HepG2 (cell line): Measurements from ENCODE around the gene RBM47. TPM values are rescaled to one million over a fixed set of nuclear protein-coding genes. Genes with fewer than 3 reads are reported as not detected.
A peak's percentile ranks its signal among the peaks of the same experiment; 100 is the strongest.

Source experiments
- ATAC-seq: fragments of 200-7000 bp; cut with Tn5 transposase; 3 replicates; pipeline ENCODE4 v1.9.1; 2020; ENCODE audit warnings: mild to moderate bottlenecking, moderate library complexity
- BruUV-seq: library from RNA; stranded (reverse); fragments of 400-500 nt; replicated peaks from 2 replicates; lab custom pipeline; 2021; lab: Mats Ljungman, UMichigan
- CTCF ChIA-PET: fragments of 300-600 bp; formaldehyde crosslinking; extraction: SDS; loops from one replicate; lab custom pipeline; 2021; ENCODE audit warnings: low total read pairs, inconsistent platforms, low intra/inter-chr PET ratio; lab: Yijun Ruan, JAX
- POLR2A ChIA-PET: fragments of 350-600 bp; sonication (Branson Sonifier 250); formaldehyde crosslinking; loops from one replicate; lab custom pipeline; 2020; ENCODE audit warnings: antibody characterized with exemption, inconsistent platforms; lab: Yijun Ruan, JAX
- DNase-seq: peaks from one replicate; pipeline ENCODE4 v3.0.0-alpha.2; 2015; ENCODE audit warnings: low spot score
- FAIRE-seq: peaks from 3 replicates; lab custom pipeline; 2011; peaks lifted over from hg19 to GRCh38; lab: Jason Lieb, UNC
- H2AFZ ChIP-seq: one replicate; pipeline ENCODE4 v1.6.1; 2011; ENCODE audit warnings: low read length, inconsistent platforms
- H3K27ac ChIP-seq: fragments of 300-600 bp; 3 replicates; pipeline ENCODE4 v1.8.0; 2011; ENCODE audit warnings: mixed run types, mild to moderate bottlenecking, mixed read lengths, low read length, inconsistent platforms; ENCODE audit not compliant: insufficient read depth; ENCODE audit errors: extremely low read length
- H3K27me3 ChIP-seq, 2 experiments: fragments of 200-600 bp in 1 of 2; 2 replicates in 1 of 2; 3 replicates in 1 of 2; pipeline versions ENCODE4 v1.6.0 to v1.8.0; 2011; ENCODE audit warnings: low read length in 2 of 2, mild to moderate bottlenecking in 2 of 2, moderate library complexity in 2 of 2, inconsistent platforms in 1 of 2; ENCODE audit not compliant: insufficient read depth in 2 of 2, control insufficient read depth in 1 of 2
- H3K36me3 ChIP-seq, 2 experiments: fragments of 200-600 bp in 1 of 2; replicated peaks in 1 of 2; 2 replicates in 1 of 2; 3 replicates in 1 of 2; pipeline versions ENCODE4 v1.5.1 to v1.8.0; 2011; ENCODE audit warnings: low read length in 2 of 2, inconsistent platforms in 1 of 2; ENCODE audit not compliant: insufficient read depth in 2 of 2, control insufficient read depth in 1 of 2
- H3K4me1 ChIP-seq: 2 replicates; pipeline ENCODE4 v1.5.1; 2012; ENCODE audit warnings: low read length, inconsistent platforms; ENCODE audit not compliant: insufficient read depth
- H3K4me2 ChIP-seq: 2 replicates; pipeline ENCODE4 v1.6.0; 2011; ENCODE audit warnings: low read depth, low read length, inconsistent platforms
- H3K4me3 ChIP-seq, 3 experiments: fragments of 200-600 bp in 1 of 3; sonication (generic), shearing (Covaris generic) in 1 of 3; replicated peaks in 1 of 3; 2 replicates each; pipeline ENCODE4 v1.5.1; 2011 to 2016; ENCODE audit warnings: low read length in 3 of 3, inconsistent platforms in 2 of 3, low read depth in 2 of 3, mild to moderate bottlenecking in 2 of 3, control low read depth in 1 of 3, mixed read lengths in 1 of 3; ENCODE audit not compliant: insufficient read depth in 1 of 3
- H3K79me2 ChIP-seq: one replicate; pipeline ENCODE4 v1.6.1; 2011; ENCODE audit warnings: low read length, inconsistent platforms; ENCODE audit not compliant: insufficient read depth
- H3K9ac ChIP-seq: 2 replicates; pipeline ENCODE4 v1.6.0; 2011; ENCODE audit warnings: mild to moderate bottlenecking, low read depth, low read length, inconsistent platforms; ENCODE audit not compliant: insufficient read depth
- H3K9me3 ChIP-seq: 2 replicates; pipeline ENCODE4 v1.5.1; 2012; ENCODE audit warnings: mild to moderate bottlenecking, low read length
- H4K20me1 ChIP-seq: 2 replicates; pipeline ENCODE4 v1.6.0; 2011; ENCODE audit warnings: inconsistent platforms, mild to moderate bottlenecking, low read length, moderate library complexity; ENCODE audit not compliant: insufficient read depth
- CEBPB ChIP-seq: IDR thresholded peaks from 2 replicates; pipeline ENCODE4 v1.6.1; 2011; ENCODE audit warnings: low read depth, low read length, improper control_type of control experiment, borderline replicate concordance
- CEBPG ChIP-seq: IDR thresholded peaks from 2 replicates; pipeline ENCODE4 v1.6.1; 2016
- HNF4G ChIP-seq, 2 experiments: sonication (generic) in 1 of 2; formaldehyde crosslinking in 1 of 2; IDR thresholded peaks; 2 replicates each; pipeline versions ENCODE4 v1.4.0 to v1.6.1; 2011 to 2020; ENCODE audit warnings: borderline replicate concordance in 2 of 2, low read depth in 2 of 2, mild to moderate bottlenecking in 2 of 2, low read length in 1 of 2, missing genetic modification reagents in 1 of 2, moderate library complexity in 1 of 2
- IKZF1 ChIP-seq: fragments of 450-650 bp; IDR thresholded peaks from 2 replicates; pipeline ENCODE4 v1.7.1; 2016
- KDM5A ChIP-seq: fragments of 200-600 bp; sonication (generic); IDR thresholded peaks from 2 replicates; pipeline ENCODE4 v1.7.0; 2018; ENCODE audit warnings: antibody characterized with exemption, mild to moderate bottlenecking, low read length, borderline replicate concordance
- NCOA5 ChIP-seq: sonication (generic); formaldehyde crosslinking; IDR thresholded peaks from 2 replicates; pipeline ENCODE4 v1.4.0; 2020; ENCODE audit warnings: missing genetic modification reagents
- SNAPC5 ChIP-seq: sonication (generic); formaldehyde crosslinking; IDR thresholded peaks from 2 replicates; pipeline ENCODE4 v1.8.1; 2023; ENCODE audit warnings: mild to moderate bottlenecking, missing genetic modification reagents, borderline replicate concordance
- TBL1XR1 ChIP-seq: fragments of 150-350 bp; IDR thresholded peaks from 2 replicates; pipeline ENCODE4 v1.6.1; 2014; ENCODE audit warnings: borderline replicate concordance, low read length; ENCODE audit not compliant: partially characterized antibody
- ZBED4 ChIP-seq: sonication (generic); formaldehyde crosslinking; IDR thresholded peaks from 2 replicates; pipeline ENCODE4 v1.4.0; 2020; ENCODE audit warnings: missing genetic modification reagents, borderline replicate concordance
- ZBTB3 ChIP-seq: sonication (generic); formaldehyde crosslinking; IDR thresholded peaks from 2 replicates; pipeline ENCODE4 v1.4.0; 2020; ENCODE audit warnings: low read depth, mild to moderate bottlenecking, moderate library complexity, missing genetic modification reagents, borderline replicate concordance
- ZNF136 ChIP-seq: sonication (generic); formaldehyde crosslinking; IDR thresholded peaks from 2 replicates; pipeline ENCODE4 v1.8.1; 2022; ENCODE audit warnings: low read depth, mild to moderate bottlenecking, moderate library complexity, missing genetic modification reagents
- ZNF383 ChIP-seq: sonication (generic); formaldehyde crosslinking; IDR thresholded peaks from 2 replicates; pipeline ENCODE4 v1.4.0; 2020; ENCODE audit warnings: missing genetic modification reagents, mild to moderate bottlenecking, borderline replicate concordance
- ZNF512 ChIP-seq: sonication (generic); formaldehyde crosslinking; IDR thresholded peaks from 2 replicates; pipeline ENCODE4 v1.4.0; 2020; ENCODE audit warnings: mild to moderate bottlenecking, missing genetic modification reagents
- ZNF629 ChIP-seq: sonication (generic); formaldehyde crosslinking; conservative IDR thresholded peaks from 2 replicates; pipeline ENCODE4 v1.5.0; 2020; ENCODE audit warnings: missing genetic modification reagents
- ZNF720 ChIP-seq: sonication (generic); formaldehyde crosslinking; IDR thresholded peaks from 2 replicates; pipeline ENCODE4 v1.4.0; 2020; ENCODE audit warnings: missing genetic modification reagents
- WGBS: methylation state at CpG from one replicate; pipeline ENCODE4 v1.1.6; 2017; ENCODE audit warnings: low lambda C conversion rate; 5-methylcytosine and 5-hydroxymethylcytosine counted together
- in situ Hi-C: cut with HindIII; loops from 2 replicates; pipeline ENCODE4 v1.10.0; 2017; ENCODE audit warnings: low pct_unique_long_range_greater_than_20kb; ENCODE audit not compliant: extremely low pct_ligation_motif_present
- intact Hi-C: fragments of 100-400 bp; cut with micrococcal nuclease; formaldehyde crosslinking; loops from one replicate; pipeline ENCODE4 v1.10.0; 2022; ENCODE audit not compliant: unreplicated experiment
- polyA plus RNA-seq, 8 experiments: library from polyadenylated mRNA; depleted of rRNA in 3 of 8; stranded (reverse) in 7 of 8; unstranded in 1 of 8; fragments of >200 nt; fragmentation: Illumina TruSeq in 4 of 8; extraction: Trizol in 4 of 8; gene quantifications; 2 replicates each; pipeline versions ENCODE4 v1.2.1 to v1.2.3, GENCODE V29; 2011 to 2016; ENCODE audit warnings: low read depth in 4 of 8, missing spikeins in 1 of 8, mixed read lengths in 1 of 8; ENCODE audit not compliant: insufficient read depth in 1 of 8
- total RNA-seq, 5 experiments: library from RNA; depleted of rRNA; stranded (reverse); fragments of >200 nt; fragmentation: Illumina TruSeq; extraction: Trizol; gene quantifications; 2 replicates each; pipeline ENCODE4 v1.2.3, GENCODE V29; 2016; ENCODE audit warnings: low read depth in 1 of 5

RBM47 gene
- total and polyA plus RNA-seq, 2 of the 13 experiments (the other 11 are each of a cell fraction or from before 2014, with no cell fraction given): 1.2 to 2.5 TPM

GRCh38 chr4:40421839-40422708, 207.6 kb downstream of the RBM47 start (continued):
- no peak for TF ChIP-seq KDM5A
- TF ChIP-seq IKZF1: no peak

- DNase-seq: peak; percentile 28
- FAIRE-seq: peak; percentile 23
- TF ChIP-seq NCOA5 (no peak), CEBPG (CRISPR knock-in tag) (0 out of 2 replicates have a peak, but pooled peaks have one; percentile 19), ZNF512 (CRISPR knock-in tag) (no peak), ZBTB3 (CRISPR knock-in tag) (no peak), SNAPC5 (CRISPR knock-in tag) (no peak), HNF4G (IDR thresholded peaks at IDR 0.05; ENCODE audit: borderline replicate concordance, low read depth, low read length) (peak; percentile 66), HNF4G (CRISPR knock-in tag; IDR thresholded peaks at IDR 0.05; ENCODE audit: borderline replicate concordance, low read depth) (no peak), CEBPB (peak; percentile 8; the same call in 1 of the 2 replicates), ZNF720 (CRISPR knock-in tag) (no peak), TBL1XR1 (no peak), ZNF629 (CRISPR knock-in tag) (no peak), ZBED4 (CRISPR knock-in tag) (no peak), ZNF136 (CRISPR knock-in tag) (no peak), ZNF383 (CRISPR knock-in tag) (no peak)
These were observed 210.3 kb downstream of the RBM47 start for GRCh38 chr4:40419231-40419912.

More at GRCh38 chr4:40419231-40419912, 210.3 kb downstream of the RBM47 start:
- no peaks in the 10 kb centered on the region for H3K79me2 ChIP-seq
- H3K36me3 ChIP-seq: no peaks in the 10 kb centered on the region
- in situ Hi-C loops (no loop called here), intact Hi-C loops (loop anchor here (5.0 kb wide), 1 partner anchor 53 kb away; no protein-coding TSS in a partner anchor)
- H3K4me3 ChIP-seq: peak overlapping the region in 1 of 3 experiments; percentile 1; a peak in 1 of 6 replicates
- no peaks in the 10 kb centered on the region for H3K27me3 ChIP-seq
- peaks cover 59% of the 10 kb centered on the region for H3K4me1 ChIP-seq
- peak overlapping the region; percentile 72 for H3K4me2 ChIP-seq
- no peaks in the 10 kb centered on the region for H3K9me3 ChIP-seq
- H2AFZ ChIP-seq: peak overlapping the region; percentile 59
- no TSS peak for BruUV-seq
- peak overlapping the region; percentile 41; the same call in 1 of the 2 replicates for H3K9ac ChIP-seq
- POLR2A ChIA-PET: interaction anchor here (0.6 to 1.5 kb wide), 7 partner anchors 14 to 361 kb away, joined by 3 to 4 read pairs (median 3); no protein-coding TSS in a partner anchor
- ATAC-seq: peak; percentile 34
- H4K20me1 ChIP-seq: no peaks in the 10 kb centered on the region
- WGBS: 42% methylated on average over 5 of the region's 6 CpGs
- CTCF ChIA-PET: no interaction called here
- H3K27ac ChIP-seq: peak overlapping the region; percentile 82
